Middle frontal gyrus (tissue), 1 donor: ENCODE measurements around the gene TNRC18.

ENCODE experiments used
- DNase-seq: peaks from one replicate; pipeline ENCODE4 v3.0.0-alpha.2; 2015; ENCODE audit warnings: low spot score; ENCODE audit errors: extremely low spot score

TNRC18 gene

GRCh38 chr7:5450549-5451327, 27.1 kb upstream of the TNRC18 start:
- DNase-seq = no peak

DNA sequence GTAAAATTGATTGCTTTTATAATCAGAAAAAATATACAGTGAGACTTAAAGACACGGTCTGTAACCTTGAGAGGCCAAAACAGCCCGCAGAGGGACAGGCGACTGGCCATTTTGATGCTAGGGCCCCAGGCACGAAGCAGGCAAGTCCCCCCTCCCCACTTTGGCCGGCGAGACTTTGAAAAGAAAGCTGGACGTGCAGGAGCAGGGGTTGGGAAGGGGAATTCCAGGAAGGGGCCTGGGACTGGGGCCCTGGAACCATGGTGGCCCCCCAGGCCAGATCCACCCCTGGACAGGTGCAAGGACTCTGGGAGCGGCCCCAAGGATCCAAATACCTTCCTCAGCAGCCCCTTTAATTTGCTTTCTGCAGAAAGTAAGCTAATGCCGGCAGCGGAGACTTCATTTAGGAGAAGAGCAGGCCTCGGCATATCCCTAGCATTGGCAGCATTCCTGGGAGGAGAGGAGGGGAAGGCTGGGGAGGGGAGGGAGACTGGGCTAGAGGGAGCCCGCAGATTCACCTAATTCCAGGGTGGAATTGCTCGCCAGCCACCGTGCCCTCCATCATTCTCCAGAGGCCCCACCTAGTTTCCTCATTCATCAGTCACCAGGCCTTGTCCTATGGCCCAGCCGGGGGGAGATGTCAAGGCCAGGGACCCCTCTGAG, 24.9 kb upstream of the TNRC18 start:
- no peak for DNase-seq

DNA sequence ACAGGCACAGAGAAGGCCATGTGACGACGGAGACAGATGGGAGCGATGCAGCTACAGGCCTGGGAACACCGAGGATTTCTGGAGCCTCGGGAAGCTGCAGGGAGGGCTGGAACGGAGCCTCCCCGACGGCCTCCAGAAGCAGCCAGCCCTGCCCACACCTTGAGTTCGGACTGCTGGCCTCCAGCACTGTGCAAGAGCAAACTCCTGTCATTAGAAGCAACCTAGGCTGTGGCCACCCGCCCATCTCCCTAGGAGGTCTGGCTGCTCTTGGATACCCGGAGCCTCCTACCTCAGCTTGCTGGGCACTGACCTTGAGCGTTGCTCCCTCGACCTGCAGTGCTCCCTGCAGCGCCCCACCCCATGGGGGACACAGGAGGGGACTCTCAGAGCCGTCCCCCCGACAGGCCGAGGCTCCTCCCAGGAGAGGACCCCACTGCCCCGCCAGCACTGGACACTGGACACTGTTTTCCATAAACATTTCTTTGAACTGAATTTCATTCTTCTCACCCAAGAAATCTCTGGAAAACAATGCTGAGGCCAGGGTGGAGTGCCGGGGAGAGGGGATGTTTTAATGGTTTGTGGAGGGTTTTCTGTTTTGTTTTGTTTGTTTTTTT, 22.5 kb upstream of the TNRC18 start:
- DNase-seq = no peak

DNA sequence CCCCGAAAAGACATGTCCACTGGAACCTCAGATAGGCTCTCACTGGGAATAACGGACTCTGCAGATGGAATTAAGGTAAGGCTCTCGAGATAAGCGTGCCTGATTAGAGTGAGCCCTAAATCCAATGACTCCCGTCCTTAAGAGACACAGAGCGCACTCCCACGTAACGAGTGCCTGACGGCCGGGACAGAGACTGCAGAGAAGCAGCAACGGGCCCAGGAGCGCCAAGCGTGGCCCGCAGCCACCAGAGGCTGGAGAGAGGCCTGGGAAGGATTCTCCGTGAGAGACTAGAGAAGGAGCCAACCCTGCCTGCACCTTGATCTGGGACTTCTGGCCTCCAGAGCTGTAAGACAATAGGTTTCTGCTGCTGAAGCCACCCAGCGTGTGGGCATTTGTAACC, 20.0 kb upstream of the TNRC18 start:
- no peak for DNase-seq

- no peak for DNase-seq
Observed at GRCh38 chr7:5442757-5443305, 19.2 kb upstream of the TNRC18 start.

- DNase-seq = no peak
Observed at GRCh38 chr7:5441840-5442503, 18.3 kb upstream of the TNRC18 start.

DNA sequence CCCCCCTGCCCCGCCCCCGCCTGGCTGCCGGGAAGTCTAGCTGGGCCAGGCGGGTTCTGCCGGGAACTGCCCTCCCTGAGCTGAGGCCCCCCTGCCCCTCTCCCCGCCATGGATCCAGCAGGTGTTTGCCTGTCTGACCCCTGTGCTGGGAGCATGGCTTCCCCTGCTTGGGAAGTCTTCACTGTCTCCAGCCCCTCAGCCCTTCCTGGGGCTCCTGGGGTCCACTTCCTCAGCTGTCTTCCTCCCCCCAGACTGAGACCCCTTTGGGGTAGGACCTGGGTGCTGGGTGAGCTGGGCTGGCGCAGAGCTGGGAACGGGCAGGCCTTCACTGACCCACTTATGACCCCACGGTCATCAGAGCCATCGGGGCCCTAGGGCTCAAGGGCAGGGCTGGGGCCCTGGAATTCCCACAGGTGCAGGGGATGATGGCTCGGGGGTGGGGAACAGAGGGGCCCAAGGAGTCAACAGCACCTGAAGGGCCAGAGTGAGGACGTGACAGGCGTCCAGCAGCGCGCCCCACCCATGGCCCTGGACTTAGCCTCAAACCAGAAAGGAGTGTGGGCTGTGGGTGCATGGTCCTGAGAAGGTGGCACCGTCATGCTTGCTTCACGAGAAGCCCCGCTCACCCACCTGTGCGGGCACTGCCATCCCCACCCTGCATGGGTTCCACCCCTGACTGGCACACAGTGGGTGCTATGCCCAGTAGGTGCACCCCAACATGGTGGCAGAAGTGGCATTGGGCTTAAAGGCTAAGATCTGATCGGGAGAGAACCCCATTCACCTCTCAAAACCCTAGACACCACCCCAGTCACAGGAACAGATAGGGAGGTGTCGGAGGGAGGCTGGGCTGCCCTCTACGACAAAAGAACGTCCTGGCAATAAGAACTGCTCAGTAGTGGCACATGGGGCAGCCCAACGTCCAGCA, 16.2 kb upstream of the TNRC18 start:
- DNase-seq = no peak

GRCh38 chr7:5439209-5439571, 15.6 kb upstream of the TNRC18 start:
- no peak for DNase-seq

DNA sequence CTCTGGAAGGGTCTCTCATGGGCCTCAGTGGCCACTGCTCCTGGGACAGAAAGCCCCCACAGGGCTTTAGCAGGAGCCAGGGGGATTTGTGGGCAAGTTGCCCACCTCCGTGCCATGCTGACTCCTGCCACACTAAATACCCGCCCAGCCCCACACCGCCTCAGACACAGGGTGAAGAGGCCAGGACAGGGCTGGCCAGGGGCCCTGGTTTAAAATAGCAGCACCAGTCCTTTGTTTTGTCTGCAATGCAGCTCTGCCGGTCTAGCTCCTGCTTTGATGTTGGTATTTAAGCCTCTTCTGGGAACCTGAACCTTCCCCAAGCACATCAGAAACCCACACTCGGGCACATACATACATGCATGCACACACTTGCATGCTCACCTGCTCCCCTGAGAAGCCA, 14.4 kb upstream of the TNRC18 start:
- DNase-seq = no peak

- no peak for DNase-seq
Observed at GRCh38 chr7:5437348-5437892, 13.8 kb upstream of the TNRC18 start.

DNA sequence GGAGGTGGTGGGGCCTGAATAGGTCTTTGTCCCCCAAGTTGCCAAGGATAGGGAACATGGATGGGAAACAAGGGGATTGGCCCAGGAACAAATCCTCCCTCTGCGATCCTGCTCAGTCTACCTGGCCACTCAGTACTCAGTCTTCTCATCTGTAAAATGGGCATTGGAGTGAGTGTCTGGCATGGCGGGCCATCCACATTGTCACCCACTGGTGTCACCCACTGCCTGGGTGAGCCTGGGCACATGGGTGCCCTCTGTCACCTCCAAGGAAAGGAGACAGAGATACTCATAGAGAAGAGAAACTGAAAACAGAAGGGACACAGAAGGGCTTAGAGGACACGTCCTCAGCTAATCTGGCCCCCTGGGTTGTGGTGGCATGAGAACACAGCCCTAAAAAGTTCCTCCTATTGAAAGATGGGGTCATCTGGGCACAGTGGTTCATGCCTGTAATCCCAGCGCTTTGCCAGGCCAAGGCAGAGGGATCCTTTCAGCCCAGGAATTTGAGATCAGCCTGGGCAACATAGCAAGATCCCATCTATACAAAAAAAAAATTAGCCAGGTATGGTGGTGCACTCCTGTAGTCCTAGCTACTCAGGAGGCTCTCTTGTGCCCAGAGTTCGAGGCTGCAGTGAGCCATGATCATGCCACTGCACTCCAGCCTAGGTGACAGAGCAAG, 12.5 kb upstream of the TNRC18 start:
- no peak for DNase-seq

GRCh38 chr7:5435291-5436002, 11.8 kb upstream of the TNRC18 start:
- no peak for DNase-seq

- DNase-seq = no peak
Observed at GRCh38 chr7:5433181-5433580, 9.5 kb upstream of the TNRC18 start.

DNA sequence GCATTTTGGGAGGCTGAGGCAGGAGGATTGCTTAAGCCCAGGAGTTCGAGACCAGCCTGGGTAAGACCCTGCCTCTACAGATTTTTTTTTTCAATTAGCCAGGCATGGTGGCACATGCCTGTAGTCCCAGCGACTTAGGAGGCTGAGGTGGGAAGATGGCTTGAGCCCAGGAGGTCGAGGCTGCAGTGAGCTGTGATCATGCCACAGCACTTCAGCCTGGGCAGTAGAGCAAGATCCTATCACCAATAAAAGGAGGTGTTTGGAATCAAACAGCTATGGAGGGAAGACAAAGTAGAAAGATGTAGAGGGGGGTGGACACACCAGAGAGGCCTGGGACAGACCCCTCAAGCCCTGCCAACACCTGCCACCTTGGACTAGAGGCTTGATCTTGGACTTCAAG, 9.1 kb upstream of the TNRC18 start:
- DNase-seq = no peak

DNA sequence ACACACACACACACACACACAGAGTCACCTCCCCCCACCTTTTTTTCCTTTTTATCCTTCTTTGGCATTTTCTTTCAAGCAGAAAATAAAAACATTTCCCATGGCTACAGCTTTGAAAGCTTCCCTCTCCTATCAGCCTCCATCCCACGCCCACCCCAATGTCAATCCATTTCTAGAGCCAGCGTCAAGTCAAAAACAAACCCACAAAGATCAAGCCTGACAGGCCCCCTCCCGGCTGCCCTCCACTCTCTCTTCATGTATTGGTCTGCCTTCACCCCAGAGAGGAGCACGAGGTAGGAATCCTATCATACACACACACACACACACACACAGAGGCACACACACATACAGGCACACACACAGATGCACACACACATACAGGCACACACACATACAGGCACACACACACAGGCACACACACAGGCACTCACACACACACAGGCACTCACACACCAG, 8.0 kb upstream of the TNRC18 start:
- DNase-seq = no peak

GRCh38 chr7:5430612-5430947, 6.9 kb upstream of the TNRC18 start:
- no peak for DNase-seq

DNA sequence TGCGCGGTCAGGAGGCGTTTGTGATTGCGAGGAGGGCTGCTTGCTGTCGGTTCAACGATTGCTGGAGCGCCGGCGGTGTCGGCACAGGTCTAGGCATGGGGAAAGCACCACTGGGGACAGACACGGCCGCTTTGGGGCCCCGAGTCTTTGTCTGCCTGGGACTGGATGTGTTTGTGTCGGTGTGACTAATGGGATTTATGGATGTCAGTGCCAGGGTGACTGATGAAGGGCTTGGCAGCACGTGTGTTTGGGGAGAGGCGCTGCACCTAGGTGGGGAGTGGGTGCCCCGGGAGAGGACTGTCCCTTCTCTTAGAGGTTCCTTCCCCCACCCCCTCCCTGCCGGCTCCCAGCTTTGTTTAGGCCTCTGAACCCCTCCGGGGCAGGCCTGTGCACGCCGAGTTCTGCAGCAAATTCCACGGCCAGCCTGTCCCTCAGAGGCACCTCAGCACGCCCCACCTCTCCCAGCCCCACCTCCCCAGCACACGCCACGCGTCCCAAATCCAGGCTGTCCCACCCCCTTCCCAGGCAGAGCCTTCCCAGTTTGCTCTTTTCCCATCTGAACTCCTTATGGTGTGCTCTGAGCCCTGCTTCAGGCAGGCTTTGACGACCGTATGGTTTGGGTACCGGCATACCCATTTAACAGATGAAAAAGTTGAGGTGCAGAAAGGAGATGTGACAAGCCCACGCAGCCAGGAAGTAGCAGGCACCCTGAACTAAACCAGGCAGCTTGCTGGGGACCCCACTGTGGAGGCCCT, 6.4 kb upstream of the TNRC18 start:
- no peak for DNase-seq

- no peak for DNase-seq
Observed at GRCh38 chr7:5429253-5429856, 5.7 kb upstream of the TNRC18 start.
